Mesendoderm (in vitro differentiated cells): ENCODE measurements around the gene PSMD8.

Experiments
- DNase-seq: peaks from one replicate; pipeline ENCODE4 v3.0.0; 2013
- H2AK5ac ChIP-seq: 2 replicates; pipeline ENCODE4 v1.6.1; 2013; ENCODE audit warnings: low read length, inconsistent platforms
- H2BK120ac ChIP-seq: 2 replicates; pipeline ENCODE4 v1.6.1; 2013; ENCODE audit warnings: low read depth, mild to moderate bottlenecking, low read length, moderate library complexity, mixed read lengths
- H2BK15ac ChIP-seq: replicated peaks from 2 replicates; pipeline ENCODE4 v1.6.1; 2013; ENCODE audit warnings: low read depth, mild to moderate bottlenecking, moderate library complexity
- H2BK5ac ChIP-seq: 2 replicates; pipeline ENCODE4 v1.6.1; 2013; ENCODE audit warnings: low read length, inconsistent platforms
- H3K18ac ChIP-seq: 2 replicates; pipeline ENCODE4 v1.6.1; 2013; ENCODE audit warnings: mild to moderate bottlenecking, low read length, mixed read lengths
- H3K23ac ChIP-seq: one replicate; pipeline ENCODE4 v1.6.1; 2013; ENCODE audit warnings: low read length
- H3K27ac ChIP-seq: 2 replicates; pipeline ENCODE4 v1.5.1; 2013; ENCODE audit warnings: low read depth, mild to moderate bottlenecking, inconsistent platforms, low read length, moderate library complexity
- H3K27me3 ChIP-seq: 2 replicates; pipeline ENCODE4 v1.6.1; 2013; ENCODE audit warnings: low read length, control low read depth, mild to moderate bottlenecking, inconsistent platforms; ENCODE audit not compliant: insufficient read depth, poor library complexity
- H3K36me3 ChIP-seq: 2 replicates; pipeline ENCODE4 v1.6.1; 2013; ENCODE audit warnings: low read length, inconsistent platforms; ENCODE audit not compliant: control insufficient read depth, insufficient read depth
- H3K4ac ChIP-seq: one replicate; pipeline ENCODE4 v1.6.1; 2013; ENCODE audit warnings: low read depth, mild to moderate bottlenecking, low read length, moderate library complexity
- H3K4me1 ChIP-seq: 2 replicates; pipeline ENCODE4 v1.6.1; 2013; ENCODE audit warnings: low read depth, low read length, inconsistent platforms; ENCODE audit not compliant: control insufficient read depth
- H3K4me2 ChIP-seq: 2 replicates; pipeline ENCODE4 v1.6.1; 2013; ENCODE audit warnings: low read length
- H3K4me3 ChIP-seq: 2 replicates; pipeline ENCODE4 v1.5.1; 2013; ENCODE audit warnings: mild to moderate bottlenecking, low read length
- H3K56ac ChIP-seq: one replicate; pipeline ENCODE4 v1.6.1; 2013; ENCODE audit warnings: low read length
- H3K79me1 ChIP-seq: 2 replicates; pipeline ENCODE4 v1.6.1; 2013; ENCODE audit warnings: low read length, inconsistent platforms
- H3K79me2 ChIP-seq: 2 replicates; pipeline ENCODE4 v1.6.1; 2013; ENCODE audit warnings: mild to moderate bottlenecking, low read length; ENCODE audit not compliant: control insufficient read depth, insufficient read depth
- H3K9ac ChIP-seq: 2 replicates; pipeline ENCODE4 v1.6.1; 2013; ENCODE audit warnings: low read length, inconsistent platforms
- H4K5ac ChIP-seq: one replicate; pipeline ENCODE4 v1.6.1; 2013; ENCODE audit warnings: low read length
- H4K8ac ChIP-seq: one replicate; pipeline ENCODE4 v1.6.1; 2013; ENCODE audit warnings: low read depth, mild to moderate bottlenecking, control low read depth, low read length, moderate library complexity
- WGBS: extraction: QIAGEN DNeasy Blood & Tissue Kit; methylation state at CpG from one replicate; pipeline ENCODE4 v1.1.7; 2013; ENCODE audit warnings: low lambda C conversion rate, missing lambda C conversion rate; ENCODE audit not compliant: insufficient coverage; ENCODE audit errors: extremely low coverage; 5-methylcytosine and 5-hydroxymethylcytosine counted together

Gene PSMD8

GRCh38 chr19:38394488-38394887 is 20.1 kb downstream of the PSMD8 start:
- Histone ChIP-seq H3K4me2 (peak overlapping the region; percentile 34), H2AK5ac (no peak overlapping the region), H4K5ac (no peak overlapping the region), H2BK120ac (no peak overlapping the region), H3K4me3 (no peak overlapping the region), H3K27me3 (no peaks in the 10 kb centered on the region), H3K79me2 (no peaks in the 10 kb centered on the region), H3K23ac (no peak overlapping the region), H3K27ac (no peak overlapping the region), H3K79me1 (no peaks in the 10 kb centered on the region), H3K18ac (no peak overlapping the region), H3K56ac (peak overlapping the region; percentile 68), H2BK5ac (no peak overlapping the region), H3K36me3 (no peaks in the 10 kb centered on the region), H2BK15ac (no peak overlapping the region), H3K4ac (no peak overlapping the region), H3K9ac (peak overlapping the region; percentile 44), H4K8ac (no peak overlapping the region), H3K4me1 (peaks cover 6% of the 10 kb centered on the region)
- peak; percentile 95 for DNase-seq
- WGBS, result no CpG with 5 or more reads among the region's 30 CpGs

DNA sequence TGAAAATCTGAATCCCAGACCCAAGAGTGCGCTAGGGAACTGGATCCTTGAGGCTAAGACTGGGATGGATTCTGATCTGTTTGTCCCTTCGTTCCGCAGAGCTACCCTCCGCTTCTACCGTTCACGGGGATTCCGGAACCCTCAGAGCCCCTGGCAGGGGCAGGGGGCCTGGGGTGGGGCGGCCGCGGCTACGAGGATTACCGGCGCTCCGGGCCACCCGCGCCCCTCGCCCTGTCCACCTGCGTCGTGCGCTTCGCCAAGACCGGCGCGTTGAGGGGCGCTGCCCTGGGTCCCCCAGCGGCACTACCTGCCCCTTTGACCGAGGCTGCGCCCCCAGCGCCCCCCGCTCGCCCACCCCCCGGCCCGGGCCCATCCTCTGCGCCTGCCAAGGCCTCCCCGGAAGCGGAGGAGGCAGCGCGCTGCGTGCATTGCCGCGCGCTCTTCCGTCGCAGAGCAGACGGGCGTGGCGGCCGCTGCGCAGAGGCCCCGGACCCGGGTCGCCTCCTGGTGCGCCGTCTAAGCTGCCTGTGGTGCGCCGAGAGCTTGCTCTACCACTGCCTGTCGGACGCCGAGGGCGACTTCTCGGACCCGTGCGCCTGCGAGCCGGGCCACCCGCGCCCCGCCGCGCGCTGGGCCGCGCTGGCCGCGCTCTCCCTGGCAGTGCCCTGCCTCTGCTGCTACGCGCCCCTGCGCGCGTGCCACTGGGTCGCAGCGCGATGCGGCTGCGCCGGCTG is 21.2 kb downstream of the PSMD8 start:
- H3K36me3 ChIP-seq, result no peaks in the 10 kb centered on the region
- H4K8ac ChIP-seq, result no peak overlapping the region
- H3K79me1 ChIP-seq, result no peaks in the 10 kb centered on the region
- no peaks in the 10 kb centered on the region for H3K27me3 ChIP-seq
- H3K27ac ChIP-seq, result no peak overlapping the region
- H2BK5ac ChIP-seq, result no peak overlapping the region
- no peak overlapping the region for H2BK15ac ChIP-seq
- WGBS, result no CpG with 5 or more reads among the region's 86 CpGs
- H3K4ac ChIP-seq, result no peak overlapping the region
- H3K23ac ChIP-seq, result no peak overlapping the region
- no peak overlapping the region for H3K56ac ChIP-seq
- H3K4me1 ChIP-seq, result peaks cover 3% of the 10 kb centered on the region
- no peak overlapping the region for H3K4me3 ChIP-seq
- no peak overlapping the region for H2BK120ac ChIP-seq
- no peak overlapping the region for H3K4me2 ChIP-seq
- no peaks in the 10 kb centered on the region for H3K79me2 ChIP-seq
- no peak overlapping the region for H4K5ac ChIP-seq
- DNase-seq, result no peak
- H2AK5ac ChIP-seq, result no peak overlapping the region
- no peak overlapping the region for H3K9ac ChIP-seq
- H3K18ac ChIP-seq, result no peak overlapping the region

GRCh38 chr19:38399081-38399480 is 24.7 kb downstream of the PSMD8 start:
- WGBS, result no CpG with 5 or more reads among the region's 9 CpGs
- no peak for DNase-seq
- no peak overlapping the region for H4K5ac ChIP-seq
- H3K18ac ChIP-seq, result no peak overlapping the region
- no peak overlapping the region for H3K4me3 ChIP-seq
- no peak overlapping the region for H2BK120ac ChIP-seq
- H3K56ac ChIP-seq, result no peak overlapping the region
- no peak overlapping the region for H3K4me2 ChIP-seq
- H3K4me1 ChIP-seq, result peaks cover 2% of the 10 kb centered on the region
- no peak overlapping the region for H2AK5ac ChIP-seq
- no peak overlapping the region for H3K27ac ChIP-seq
- no peak overlapping the region for H3K4ac ChIP-seq
- H4K8ac ChIP-seq, result no peak overlapping the region
- H2BK15ac ChIP-seq, result no peak overlapping the region
- H3K9ac ChIP-seq, result no peak overlapping the region
- H2BK5ac ChIP-seq, result no peak overlapping the region
- H3K79me1 ChIP-seq, result no peaks in the 10 kb centered on the region
- H3K27me3 ChIP-seq, result no peaks in the 10 kb centered on the region
- H3K36me3 ChIP-seq, result no peaks in the 10 kb centered on the region
- no peak overlapping the region for H3K23ac ChIP-seq
- H3K79me2 ChIP-seq, result no peaks in the 10 kb centered on the region

GRCh38 chr19:38399537-38399936 is 25.2 kb downstream of the PSMD8 start:
- H3K56ac ChIP-seq, result no peak overlapping the region
- no peaks in the 10 kb centered on the region for H3K79me2 ChIP-seq
- no peak overlapping the region for H2BK15ac ChIP-seq
- no peak overlapping the region for H3K18ac ChIP-seq
- H2BK5ac ChIP-seq, result no peak overlapping the region
- H3K4ac ChIP-seq, result no peak overlapping the region
- H3K23ac ChIP-seq, result no peak overlapping the region
- DNase-seq, result no peak
- no peak overlapping the region for H3K9ac ChIP-seq
- H3K4me1 ChIP-seq, result no peaks in the 10 kb centered on the region
- H3K36me3 ChIP-seq, result no peaks in the 10 kb centered on the region
- H2AK5ac ChIP-seq, result no peak overlapping the region
- no peak overlapping the region for H4K8ac ChIP-seq
- H3K79me1 ChIP-seq, result no peaks in the 10 kb centered on the region
- H3K4me3 ChIP-seq, result no peak overlapping the region
- no peak overlapping the region for H4K5ac ChIP-seq
- H2BK120ac ChIP-seq, result no peak overlapping the region
- H3K27me3 ChIP-seq, result no peaks in the 10 kb centered on the region
- no peak overlapping the region for H3K27ac ChIP-seq
- no CpG with 5 or more reads among the region's 1 CpG for WGBS
- H3K4me2 ChIP-seq, result no peak overlapping the region

DNA sequence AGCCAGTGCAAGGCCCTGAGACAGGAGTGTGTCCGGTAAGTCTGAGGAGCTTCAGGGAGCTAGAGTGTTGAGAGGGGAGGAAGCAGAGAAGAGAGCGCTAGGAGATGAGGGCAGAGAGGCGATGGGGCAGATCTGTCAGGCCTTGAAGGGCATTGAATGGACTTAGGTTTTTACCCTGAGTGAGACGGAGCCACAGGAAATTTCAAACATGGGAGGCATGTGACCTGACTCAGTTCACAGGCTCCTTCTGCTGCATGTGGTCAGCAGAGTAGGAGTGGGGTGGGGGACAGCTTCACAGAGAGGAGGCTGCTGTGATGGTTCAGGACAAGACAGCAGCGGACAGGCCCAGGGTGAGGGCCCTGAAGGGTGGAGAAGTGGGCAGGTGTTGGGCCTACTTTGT is 26.0 kb downstream of the PSMD8 start:
- Histone ChIP-seq H2BK120ac (no peak overlapping the region), H3K79me2 (no peaks in the 10 kb centered on the region), H3K4me2 (no peak overlapping the region), H3K79me1 (no peaks in the 10 kb centered on the region), H3K36me3 (no peaks in the 10 kb centered on the region), H3K23ac (no peak overlapping the region), H4K5ac (no peak overlapping the region), H2BK5ac (no peak overlapping the region), H3K56ac (no peak overlapping the region), H3K4me1 (no peaks in the 10 kb centered on the region), H3K9ac (no peak overlapping the region), H3K18ac (no peak overlapping the region), H3K4ac (no peak overlapping the region), H4K8ac (no peak overlapping the region), H2AK5ac (no peak overlapping the region), H3K27ac (no peak overlapping the region), H2BK15ac (no peak overlapping the region), H3K27me3 (no peaks in the 10 kb centered on the region), H3K4me3 (no peak overlapping the region)
- DNase-seq, result no peak
- WGBS, result no CpG with 5 or more reads among the region's 5 CpGs

DNA sequence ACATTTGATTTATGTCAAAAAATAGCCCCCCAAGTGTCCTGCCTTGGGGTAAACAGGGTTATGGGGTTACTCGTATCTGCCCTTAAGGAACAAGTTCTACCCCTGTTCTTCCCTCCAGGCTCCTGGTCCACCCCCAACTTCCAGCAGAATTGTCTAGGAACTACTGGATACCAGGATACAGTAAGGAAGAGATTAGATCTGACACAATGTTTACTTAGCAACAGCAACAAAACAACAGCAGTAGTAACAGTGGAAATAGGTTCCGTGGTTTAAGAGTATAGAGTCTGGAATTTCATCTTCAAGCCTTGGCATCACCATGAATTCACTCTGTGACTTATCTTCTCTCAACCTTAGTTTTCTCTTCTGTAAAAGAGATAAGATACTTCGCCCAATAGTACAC is 26.8 kb downstream of the PSMD8 start:
- Histone ChIP-seq H3K18ac (no peak overlapping the region), H3K27ac (no peak overlapping the region), H3K36me3 (no peaks in the 10 kb centered on the region), H4K8ac (no peak overlapping the region), H3K4me1 (no peaks in the 10 kb centered on the region), H2AK5ac (no peak overlapping the region), H4K5ac (no peak overlapping the region), H3K79me1 (no peaks in the 10 kb centered on the region), H2BK5ac (no peak overlapping the region), H2BK120ac (no peak overlapping the region), H3K4me3 (no peak overlapping the region), H3K56ac (no peak overlapping the region), H3K23ac (no peak overlapping the region), H3K79me2 (no peaks in the 10 kb centered on the region), H3K4me2 (no peak overlapping the region), H2BK15ac (no peak overlapping the region), H3K4ac (no peak overlapping the region), H3K27me3 (no peaks in the 10 kb centered on the region), H3K9ac (no peak overlapping the region)
- WGBS, result no CpG with 5 or more reads among the region's 3 CpGs
- DNase-seq, result peak; percentile 77
